H9 (cell line): ENCODE data around the gene GRB2. TPM values are rescaled to one million over a fixed set of nuclear protein-coding genes. Genes with fewer than 3 reads are reported as not detected.

Experiments used
- DNase-seq: peaks from one replicate; pipeline ENCODE4 v3.0.0-alpha.2; 2017
- H2AFZ ChIP-seq: one replicate; pipeline ENCODE4 v1.6.1; 2013; ENCODE audit warnings: mild to moderate bottlenecking, low read length, control low read depth, moderate library complexity
- H2AK5ac ChIP-seq: 2 replicates; pipeline ENCODE4 v1.6.1; 2013; ENCODE audit warnings: low read length, control low read depth, mixed read lengths; ENCODE audit not compliant: insufficient read length
- H2BK120ac ChIP-seq: one replicate; pipeline ENCODE4 v1.6.1; 2013; ENCODE audit warnings: low read depth, mild to moderate bottlenecking, low read length, control low read depth, inconsistent platforms; ENCODE audit not compliant: poor library complexity, severe bottlenecking
- H2BK12ac ChIP-seq: 2 replicates; pipeline ENCODE4 v1.6.1; 2013; ENCODE audit warnings: low read length, control low read depth, mixed read lengths, low read depth; ENCODE audit not compliant: insufficient read length
- H2BK15ac ChIP-seq: 2 replicates; pipeline ENCODE4 v1.6.1; 2013; ENCODE audit warnings: low read depth, low read length, control low read depth
- H2BK20ac ChIP-seq: one replicate; pipeline ENCODE4 v1.6.1; 2013; ENCODE audit warnings: low read depth, mild to moderate bottlenecking, low read length, control low read depth, inconsistent platforms; ENCODE audit not compliant: poor library complexity, severe bottlenecking
- H2BK5ac ChIP-seq: 2 replicates; pipeline ENCODE4 v1.6.1; 2013; ENCODE audit warnings: low read length, control low read depth, mixed read lengths; ENCODE audit not compliant: insufficient read length
- H3K14ac ChIP-seq: 2 replicates; pipeline ENCODE4 v1.6.1; 2013; ENCODE audit warnings: low read length, control low read depth; ENCODE audit not compliant: insufficient read depth
- H3K18ac ChIP-seq: 2 replicates; pipeline ENCODE4 v1.6.1; 2013; ENCODE audit warnings: low read depth, mild to moderate bottlenecking, mixed read lengths, low read length, control low read depth; ENCODE audit not compliant: insufficient read length
- H3K23ac ChIP-seq: 2 replicates; pipeline ENCODE4 v1.6.1; 2013; ENCODE audit warnings: low read length, control low read depth, mixed read lengths, low read depth; ENCODE audit not compliant: insufficient read length
- H3K23me2 ChIP-seq: 2 replicates; pipeline ENCODE4 v1.6.1; 2013; ENCODE audit warnings: low read depth, mild to moderate bottlenecking, mixed read lengths, low read length, control low read depth; ENCODE audit not compliant: insufficient read length, poor library complexity, severe bottlenecking
- H3K27ac ChIP-seq: 2 replicates; pipeline ENCODE4 v1.5.1; 2013; ENCODE audit warnings: low read length, control low read depth, mixed read lengths, low read depth; ENCODE audit not compliant: insufficient read length
- H3K27me3 ChIP-seq: 2 replicates; pipeline ENCODE4 v1.6.1; 2013; ENCODE audit warnings: low read length, control low read depth, inconsistent platforms; ENCODE audit not compliant: insufficient read depth
- H3K4ac ChIP-seq: 2 replicates; pipeline ENCODE4 v1.6.1; 2013; ENCODE audit warnings: low read depth, mild to moderate bottlenecking, control low read depth, inconsistent platforms, low read length, moderate library complexity
- H3K4me1 ChIP-seq: 2 replicates; pipeline ENCODE4 v1.6.1; 2013; ENCODE audit warnings: low read length, control low read depth, inconsistent platforms; ENCODE audit not compliant: insufficient read depth
- H3K4me2 ChIP-seq: 2 replicates; pipeline ENCODE4 v1.6.1; 2013; ENCODE audit warnings: low read length, control low read depth, mixed read lengths; ENCODE audit not compliant: insufficient read length, insufficient read depth
- H3K56ac ChIP-seq: 2 replicates; pipeline ENCODE4 v1.6.1; 2013; ENCODE audit warnings: low read depth, mild to moderate bottlenecking, mixed read lengths, low read length, control low read depth; ENCODE audit not compliant: insufficient read length
- H3K79me1 ChIP-seq: 2 replicates; pipeline ENCODE4 v1.6.1; 2013; ENCODE audit warnings: low read depth, mild to moderate bottlenecking, moderate library complexity, low read length, control low read depth, inconsistent platforms; ENCODE audit not compliant: insufficient read depth, poor library complexity, severe bottlenecking
- H3K79me2 ChIP-seq: 2 replicates; pipeline ENCODE4 v1.6.1; 2013; ENCODE audit warnings: low read length, control low read depth, inconsistent platforms; ENCODE audit not compliant: insufficient read depth
- H3K9ac ChIP-seq: 2 replicates; pipeline ENCODE4 v1.6.1; 2013; ENCODE audit warnings: low read length, control low read depth, mixed read lengths; ENCODE audit not compliant: insufficient read length; ENCODE audit errors: extremely low read depth
- H3K9me3 ChIP-seq: one replicate; pipeline ENCODE4 v1.6.1; 2013; ENCODE audit warnings: low read depth, low read length, inconsistent platforms; ENCODE audit not compliant: control insufficient read depth
- H3T11ph ChIP-seq: one replicate; pipeline ENCODE4 v1.6.1; 2013; ENCODE audit warnings: mild to moderate bottlenecking, low read length, control low read depth, inconsistent platforms
- H4K20me1 ChIP-seq: one replicate; pipeline ENCODE4 v1.6.1; 2013; ENCODE audit not compliant: control insufficient read depth, insufficient read length, insufficient read depth
- H4K5ac ChIP-seq: 2 replicates; pipeline ENCODE4 v1.6.1; 2013; ENCODE audit warnings: low read depth, mild to moderate bottlenecking, mixed read lengths, low read length, control low read depth; ENCODE audit not compliant: insufficient read length
- H4K8ac ChIP-seq: replicated peaks from 2 replicates; pipeline ENCODE4 v1.6.1; 2013; ENCODE audit warnings: low read length, control low read depth, mixed read lengths, low read depth; ENCODE audit not compliant: insufficient read length
- H4K91ac ChIP-seq: 2 replicates; pipeline ENCODE4 v1.6.1; 2013; ENCODE audit warnings: low read depth, mild to moderate bottlenecking, moderate library complexity, mixed read lengths, low read length, control low read depth; ENCODE audit not compliant: insufficient read length
- H3K27ac Mint-ChIP-seq, 3 experiments: 2 replicates in 2 of 3; 3 replicates in 1 of 3; pipeline ENCODE4 v1.8.0; 2020 to 2021; ENCODE audit warnings: mixed read lengths in 3 of 3, mild to moderate bottlenecking in 1 of 3, moderate library complexity in 1 of 3
- H3K27me3 Mint-ChIP-seq: 2 replicates; pipeline ENCODE4 v1.8.0; 2021; ENCODE audit warnings: low read depth, mild to moderate bottlenecking, moderate library complexity, mixed read lengths
- H3K36me3 Mint-ChIP-seq, 3 experiments: 2 replicates in 2 of 3; 3 replicates in 1 of 3; pipeline ENCODE4 v1.8.0; 2020 to 2021; ENCODE audit warnings: low read depth in 3 of 3, mixed read lengths in 3 of 3; ENCODE audit not compliant: insufficient read depth in 1 of 3
- H3K4me1 Mint-ChIP-seq, 2 experiments: 2 replicates each; pipeline ENCODE4 v1.8.0; 2020; ENCODE audit warnings: mixed read lengths in 2 of 2
- H3K4me3 Mint-ChIP-seq, 2 experiments: 2 replicates in 1 of 2; 3 replicates in 1 of 2; pipeline ENCODE4 v1.8.0; 2020 to 2021; ENCODE audit warnings: mild to moderate bottlenecking in 2 of 2, mixed read lengths in 2 of 2, moderate library complexity in 1 of 2
- H3K9me3 Mint-ChIP-seq, 2 experiments: 2 replicates in 1 of 2; 3 replicates in 1 of 2; pipeline ENCODE4 v1.8.0; 2020; ENCODE audit warnings: mild to moderate bottlenecking in 2 of 2, mixed read lengths in 2 of 2, moderate library complexity in 1 of 2
- CTCF ChIP-seq: fragments of 200-600 bp; sonication (generic); conservative IDR thresholded peaks from 3 replicates; pipeline ENCODE4 v1.8.0; 2021; ENCODE audit warnings: antibody characterized with exemption, mild to moderate bottlenecking
- WGBS: extraction: QIAGEN DNeasy Blood & Tissue Kit; methylation state at CpG from one replicate; pipeline ENCODE4 v1.1.7; 2013; ENCODE audit warnings: missing lambda C conversion rate, low lambda C conversion rate, mixed read lengths; ENCODE audit not compliant: insufficient read length; ENCODE audit errors: extremely low coverage; 5-methylcytosine and 5-hydroxymethylcytosine counted together
- total RNA-seq: library from RNA; stranded (reverse); gene quantifications from 2 replicates; pipeline ENCODE4 v1.2.1, GENCODE V29; 2021

Gene GRB2
- total RNA-seq, 1 experiment from 2014 or later, result 91.7 TPM

- Mint-ChIP-seq H3K27ac (peak overlapping the region in 1 of 3 experiments; percentile 36; a peak in 1 of 7 replicates), H3K4me3 (peak overlapping the region; percentile 87 to 94), H3K4me1 (peaks cover 32 to 38% of the 10 kb centered on the region in 2 experiments), H3K36me3 (peaks cover 4 to 16% (median 15%) of the 10 kb centered on the region in 3 experiments; a peak in 6 of 7 replicates), H3K9me3 (no peaks in the 10 kb centered on the region; a peak in 1 of 5 replicates), H3K27me3 (no peaks in the 10 kb centered on the region)
- Histone ChIP-seq H2AFZ (no peak overlapping the region), H3K23ac (no peak overlapping the region), H3T11ph (no peak overlapping the region), H3K56ac (no peak overlapping the region), H2BK15ac (no peak overlapping the region), H3K9me3 (no peaks in the 10 kb centered on the region), H2BK5ac (no peak overlapping the region), H3K79me2 (peaks cover 28% of the 10 kb centered on the region; the same call in 1 of the 2 replicates), H4K5ac (no peak overlapping the region), H3K79me1 (peaks cover 2% of the 10 kb centered on the region), H3K4me2 (no peak overlapping the region), H4K8ac (no peak overlapping the region), H3K4ac (no peak overlapping the region), H3K4me1 (no peaks in the 10 kb centered on the region), H4K91ac (no peak overlapping the region), H2BK20ac (no peak overlapping the region), H2BK120ac (no peak overlapping the region), H3K27ac (no peak overlapping the region), H3K27me3 (no peaks in the 10 kb centered on the region), H4K20me1 (no peaks in the 10 kb centered on the region), H3K9ac (peak overlapping the region; percentile 11), H2BK12ac (no peak overlapping the region), H3K23me2 (peaks cover 14% of the 10 kb centered on the region), H3K18ac (no peak overlapping the region), H2AK5ac (no peak overlapping the region), H3K14ac (no peak overlapping the region)
- no peak for TF ChIP-seq CTCF
- WGBS, result no CpG with 5 or more reads among the region's 3 CpGs
- no peak for DNase-seq
These were observed 12.9 kb downstream of the GRB2 start for GRCh38 chr17:75392559-75392958.
